WERI-Rb-1 (cell line): ENCODE measurements around the gene CLNK.

ENCODE experiments used
- DNase-seq: peaks from one replicate; pipeline ENCODE4 v3.0.0-alpha.2; 2020
- H3K27ac ChIP-seq: fragments of 250-450 bp; sonication (Bioruptor Pico); 2 replicates; pipeline ENCODE4 v1.5.1; 2020; ENCODE audit warnings: mild to moderate bottlenecking, moderate library complexity
- H3K27me3 ChIP-seq: fragments of 250-450 bp; sonication (Bioruptor Pico); 2 replicates; pipeline ENCODE4 v1.5.1; 2021; ENCODE audit warnings: mild to moderate bottlenecking, low read depth, moderate library complexity; ENCODE audit not compliant: insufficient read depth, severe bottlenecking
- H3K36me3 ChIP-seq: fragments of 250-450 bp; sonication (Bioruptor Pico); 2 replicates; pipeline ENCODE4 v1.5.1; 2020; ENCODE audit warnings: mild to moderate bottlenecking, moderate library complexity
- H3K4me3 ChIP-seq: 2 replicates; pipeline ENCODE4 v1.5.1; 2011; ENCODE audit warnings: low read depth, mild to moderate bottlenecking, control low read depth, low read length
- H3K9me3 ChIP-seq: fragments of 250-450 bp; sonication (Bioruptor Pico); 2 replicates; pipeline ENCODE4 v1.5.1; 2021; ENCODE audit warnings: mild to moderate bottlenecking, moderate library complexity; ENCODE audit not compliant: severe bottlenecking
- TF ChIP-seq, protein P1 (sequence below): IDR thresholded peaks from 2 replicates; pipeline ENCODE4 v1.5.1; 2011; ENCODE audit warnings: low read depth, mild to moderate bottlenecking, control low read depth, inconsistent platforms, low read length

CLNK gene

GRCh38 chr4:10606483-10607155 is 77.9 kb downstream of the CLNK start:
- TF ChIP-seq, protein P1, sequence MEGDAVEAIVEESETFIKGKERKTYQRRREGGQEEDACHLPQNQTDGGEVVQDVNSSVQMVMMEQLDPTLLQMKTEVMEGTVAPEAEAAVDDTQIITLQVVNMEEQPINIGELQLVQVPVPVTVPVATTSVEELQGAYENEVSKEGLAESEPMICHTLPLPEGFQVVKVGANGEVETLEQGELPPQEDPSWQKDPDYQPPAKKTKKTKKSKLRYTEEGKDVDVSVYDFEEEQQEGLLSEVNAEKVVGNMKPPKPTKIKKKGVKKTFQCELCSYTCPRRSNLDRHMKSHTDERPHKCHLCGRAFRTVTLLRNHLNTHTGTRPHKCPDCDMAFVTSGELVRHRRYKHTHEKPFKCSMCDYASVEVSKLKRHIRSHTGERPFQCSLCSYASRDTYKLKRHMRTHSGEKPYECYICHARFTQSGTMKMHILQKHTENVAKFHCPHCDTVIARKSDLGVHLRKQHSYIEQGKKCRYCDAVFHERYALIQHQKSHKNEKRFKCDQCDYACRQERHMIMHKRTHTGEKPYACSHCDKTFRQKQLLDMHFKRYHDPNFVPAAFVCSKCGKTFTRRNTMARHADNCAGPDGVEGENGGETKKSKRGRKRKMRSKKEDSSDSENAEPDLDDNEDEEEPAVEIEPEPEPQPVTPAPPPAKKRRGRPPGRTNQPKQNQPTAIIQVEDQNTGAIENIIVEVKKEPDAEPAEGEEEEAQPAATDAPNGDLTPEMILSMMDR, result no peak
- Histone ChIP-seq H3K36me3 (no peaks in the 10 kb centered on the region), H3K27ac (no peak overlapping the region), H3K9me3 (no peaks in the 10 kb centered on the region), H3K27me3 (no peaks in the 10 kb centered on the region), H3K4me3 (no peak overlapping the region)
- no peak for DNase-seq

DNA sequence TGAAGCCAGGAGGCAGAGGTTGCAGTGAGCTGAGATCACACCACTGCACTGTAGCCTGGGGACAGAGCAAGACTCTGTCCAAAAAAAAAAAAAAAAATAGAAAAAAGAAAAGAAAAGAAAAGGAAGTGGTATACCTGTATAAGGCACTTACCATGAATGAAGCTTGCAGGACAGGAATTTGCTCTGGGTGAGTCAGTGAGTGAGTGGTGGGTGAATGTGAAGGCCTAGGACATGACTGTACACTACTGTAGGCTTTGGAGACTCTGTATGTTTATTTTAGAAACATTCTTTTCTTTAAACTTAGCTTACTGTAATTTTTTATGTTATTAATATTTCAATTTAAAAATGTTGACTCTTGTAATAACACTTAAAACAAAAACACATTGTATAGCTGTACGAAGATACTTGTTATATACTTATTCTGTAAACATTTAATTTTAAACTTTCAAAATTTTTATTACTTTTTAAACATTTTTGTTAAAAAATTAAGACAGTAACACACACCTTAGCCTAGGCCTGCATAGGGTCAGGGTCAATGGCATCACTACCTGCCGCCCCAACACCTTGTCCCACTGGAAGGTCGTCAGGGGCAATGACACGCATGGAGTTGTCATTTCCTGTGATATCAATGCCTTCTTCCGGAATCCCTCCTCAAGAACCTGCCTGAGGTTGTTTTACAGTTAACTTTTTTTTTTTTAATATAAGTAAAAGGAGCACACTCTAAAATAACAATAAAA is 78.7 kb downstream of the CLNK start:
- no peak overlapping the region for H3K4me3 ChIP-seq
- H3K9me3 ChIP-seq, result no peaks in the 10 kb centered on the region
- DNase-seq, result no peak
- TF ChIP-seq, protein P1, result no peak
- no peak overlapping the region for H3K27ac ChIP-seq
- H3K36me3 ChIP-seq, result no peaks in the 10 kb centered on the region
- H3K27me3 ChIP-seq, result no peaks in the 10 kb centered on the region

- no peak overlapping the region for H3K27ac ChIP-seq
- no peaks in the 10 kb centered on the region for H3K9me3 ChIP-seq
- no peak overlapping the region for H3K4me3 ChIP-seq
- DNase-seq, result no peak
- no peaks in the 10 kb centered on the region for H3K27me3 ChIP-seq
- H3K36me3 ChIP-seq, result no peaks in the 10 kb centered on the region
- TF ChIP-seq, protein P1, result no peak
Observed at GRCh38 chr4:10605031-10605430, 79.5 kb downstream of the CLNK start.

GRCh38 chr4:10599574-10599973 is 85.0 kb downstream of the CLNK start:
- no peak for DNase-seq
- TF ChIP-seq, protein P1, result no peak

GRCh38 chr4:10598829-10599228 is 85.7 kb downstream of the CLNK start:
- peaks cover 2% of the 10 kb centered on the region for H3K27me3 ChIP-seq
- H3K4me3 ChIP-seq, result no peak overlapping the region
- no peak overlapping the region for H3K27ac ChIP-seq
- TF ChIP-seq, protein P1, result no peak
- H3K36me3 ChIP-seq, result no peaks in the 10 kb centered on the region
- DNase-seq, result no peak
- no peaks in the 10 kb centered on the region for H3K9me3 ChIP-seq

More at GRCh38 chr4:10599574-10599973, 85.0 kb downstream of the CLNK start:
- Histone ChIP-seq H3K9me3 (no peaks in the 10 kb centered on the region), H3K36me3 (no peaks in the 10 kb centered on the region), H3K27me3 (peaks cover 2% of the 10 kb centered on the region), H3K27ac (no peak overlapping the region), H3K4me3 (no peak overlapping the region)
